Neural cell (in vitro differentiated cells): ENCODE results near the gene PRDM8. TPM values are rescaled to one million over a fixed set of nuclear protein-coding genes. Genes with fewer than 3 reads are reported as not detected.

Source experiments
- H2AFZ ChIP-seq: fragments of 200-600, 300-800 bp; sonication (generic), shearing (Covaris generic); 2 replicates; pipeline ENCODE4 v1.6.0; 2014; ENCODE audit warnings: low read depth, mild to moderate bottlenecking, antibody characterized with exemption, low read length, moderate library complexity
- H3F3A ChIP-seq: fragments of 200-600 bp; shearing (Covaris generic); 2 replicates; pipeline ENCODE4 v1.6.1; 2016; ENCODE audit warnings: mild to moderate bottlenecking, moderate library complexity, mixed read lengths, antibody characterized with exemption, low read length; ENCODE audit not compliant: insufficient read depth, poor library complexity, severe bottlenecking
- H3K27ac ChIP-seq: fragments of 200-600, 300-800 bp; sonication (generic), shearing (Covaris generic); 2 replicates; pipeline ENCODE4 v1.5.1; 2014; ENCODE audit warnings: mild to moderate bottlenecking, low read length, moderate library complexity
- H3K27me3 ChIP-seq: fragments of 300-800, 200-600 bp; sonication (generic), shearing (Covaris generic); 2 replicates; pipeline ENCODE4 v1.6.0; 2014; ENCODE audit warnings: mild to moderate bottlenecking, low read depth, low read length, moderate library complexity; ENCODE audit not compliant: insufficient read depth
- H3K36me3 ChIP-seq: fragments of 300-800, 200-600 bp; sonication (generic), shearing (Covaris generic); 2 replicates; pipeline ENCODE4 v1.5.1; 2014; ENCODE audit warnings: mild to moderate bottlenecking, antibody characterized with exemption, low read length, moderate library complexity; ENCODE audit not compliant: insufficient read depth
- H3K4me2 ChIP-seq: fragments of 300-800, 200-600 bp; sonication (generic), shearing (Covaris generic); 2 replicates; pipeline ENCODE4 v1.6.0; 2014; ENCODE audit warnings: mild to moderate bottlenecking, low read length
- H3K4me3 ChIP-seq: fragments of 300-800, 200-600 bp; sonication (generic), shearing (Covaris generic); 2 replicates; pipeline ENCODE4 v1.5.1; 2014; ENCODE audit warnings: mild to moderate bottlenecking, low read length, moderate library complexity
- H3K79me2 ChIP-seq: fragments of 200-600 bp; shearing (Covaris generic); replicated peaks from 2 replicates; pipeline ENCODE4 v1.6.0; 2014; ENCODE audit warnings: mild to moderate bottlenecking, low read length, moderate library complexity; ENCODE audit not compliant: insufficient read depth
- H3K9ac ChIP-seq: fragments of 300-800, 200-600 bp; sonication (generic), shearing (Covaris generic); 2 replicates; pipeline ENCODE4 v1.6.1; 2016; ENCODE audit warnings: mild to moderate bottlenecking, low read length, mixed read lengths
- H3K9me2 ChIP-seq: fragments of 200-600 bp; shearing (Covaris generic); 2 replicates; pipeline ENCODE4 v1.6.1; 2016; ENCODE audit warnings: mild to moderate bottlenecking, low read length, mixed read lengths; ENCODE audit not compliant: insufficient read depth
- H3K9me3 ChIP-seq: fragments of 200-600, 300-800 bp; sonication (generic), shearing (Covaris generic); 2 replicates; pipeline ENCODE4 v1.6.1; 2016; ENCODE audit warnings: mild to moderate bottlenecking, mixed run types, low read length, moderate library complexity, mixed read lengths
- H4K20me1 ChIP-seq: fragments of 200-600 bp; shearing (Covaris generic); 2 replicates; pipeline ENCODE4 v1.6.1; 2016; ENCODE audit warnings: mild to moderate bottlenecking, mixed run types; ENCODE audit not compliant: insufficient read depth
- CTCF ChIP-seq: fragments of 450-650 bp; IDR thresholded peaks from 2 replicates; pipeline ENCODE4 v1.5.1; 2014; ENCODE audit warnings: antibody characterized with exemption, mild to moderate bottlenecking, moderate library complexity; ENCODE audit not compliant: poor library complexity, severe bottlenecking
- EP300 ChIP-seq: fragments of 450-650 bp; conservative IDR thresholded peaks from 2 replicates; pipeline ENCODE4 v1.6.1; 2014; ENCODE audit warnings: antibody characterized with exemption, mild to moderate bottlenecking, moderate library complexity; ENCODE audit not compliant: poor library complexity, severe bottlenecking
- EZH2 ChIP-seq: fragments of 200-600, 300-800 bp; shearing (Covaris generic), sonication (generic); IDR thresholded peaks from 2 replicates; pipeline ENCODE4 v1.6.1; 2014; ENCODE audit warnings: antibody characterized with exemption, low read length, borderline replicate concordance, mild to moderate bottlenecking; ENCODE audit not compliant: insufficient read depth, poor library complexity, severe bottlenecking
- MXI1 ChIP-seq: fragments of 450-650 bp; conservative IDR thresholded peaks from 2 replicates; pipeline ENCODE4 v1.6.1; 2014; ENCODE audit warnings: antibody characterized with exemption, mild to moderate bottlenecking; ENCODE audit not compliant: poor library complexity, severe bottlenecking
- POLR2AphosphoS5 ChIP-seq: IDR thresholded peaks from 2 replicates; pipeline ENCODE4 v1.6.1; 2012
- RAD21 ChIP-seq: fragments of 450-650 bp; conservative IDR thresholded peaks from 2 replicates; pipeline ENCODE4 v1.6.1; 2014; ENCODE audit warnings: antibody characterized with exemption, mild to moderate bottlenecking, moderate library complexity
- REST ChIP-seq: IDR thresholded peaks from 2 replicates; pipeline ENCODE4 v1.6.1; 2012; ENCODE audit warnings: borderline replicate concordance
- SMC3 ChIP-seq: fragments of 450-650 bp; conservative IDR thresholded peaks from 2 replicates; pipeline ENCODE4 v1.6.1; 2014; ENCODE audit warnings: antibody characterized with exemption, mild to moderate bottlenecking, moderate library complexity; ENCODE audit not compliant: poor library complexity
- TAF1 ChIP-seq: IDR thresholded peaks from 2 replicates; pipeline ENCODE4 v1.6.1; 2012; ENCODE audit warnings: low read depth
- polyA plus RNA-seq: library from polyadenylated mRNA; depleted of rRNA; stranded (reverse); fragments of >200 nt; gene quantifications from 2 replicates; pipeline ENCODE4 v1.2.3, GENCODE V29; 2014

The PRDM8 gene
- polyA plus RNA-seq, 1 donor from 2014 or later, result 0.46 TPM

GRCh38 chr4:80237992-80238391 is 40.7 kb downstream of the PRDM8 start:
- no peak overlapping the region for H2AFZ ChIP-seq
- H3K27ac ChIP-seq, result no peak overlapping the region
- peaks cover 3% of the 10 kb centered on the region for H3K27me3 ChIP-seq
- no peaks in the 10 kb centered on the region for H3K79me2 ChIP-seq
- no peaks in the 10 kb centered on the region for H3K9me3 ChIP-seq
- no peaks in the 10 kb centered on the region for H3K36me3 ChIP-seq
- no peaks in the 10 kb centered on the region for H4K20me1 ChIP-seq
- H3F3A ChIP-seq, result no peaks in the 10 kb centered on the region
- H3K9ac ChIP-seq, result no peak overlapping the region
- no peaks in the 10 kb centered on the region for H3K9me2 ChIP-seq
- H3K4me3 ChIP-seq, result no peak overlapping the region
- no peak overlapping the region for H3K4me2 ChIP-seq
- TF ChIP-seq MXI1, result no peak

GRCh38 chr4:80239480-80240150 is 42.3 kb downstream of the PRDM8 start:
- Histone ChIP-seq H3K4me3 (no peak overlapping the region), H3F3A (no peaks in the 10 kb centered on the region), H2AFZ (no peak overlapping the region), H3K9ac (no peak overlapping the region), H3K36me3 (no peaks in the 10 kb centered on the region), H3K27me3 (peaks cover 6% of the 10 kb centered on the region), H3K4me2 (no peak overlapping the region), H4K20me1 (no peaks in the 10 kb centered on the region), H3K9me3 (no peaks in the 10 kb centered on the region), H3K27ac (no peak overlapping the region), H3K79me2 (no peaks in the 10 kb centered on the region), H3K9me2 (no peaks in the 10 kb centered on the region)
- no peak for TF ChIP-seq EP300
- TF ChIP-seq RAD21, result no peak
- no peak for TF ChIP-seq CTCF
- TF ChIP-seq EZH2, result no peak
- TF ChIP-seq TAF1, result no peak
- TF ChIP-seq MXI1, result no peak
- no peak for TF ChIP-seq SMC3
- TF ChIP-seq POLR2AphosphoS5, result no peak
- TF ChIP-seq REST, result no peak
